Cardiac muscle cell (in vitro differentiated cells and primary cell): Measurements from ENCODE around the gene ZNF76. TPM values are rescaled to one million over a fixed set of nuclear protein-coding genes. Genes with fewer than 3 reads are reported as not detected.
A peak's percentile ranks its signal among the peaks of the same experiment; 100 is the strongest.

ENCODE experiments used
- DNase-seq, 2 donors: peaks; one replicate each; pipeline versions ENCODE4 v3.0.0 to v3.0.0-alpha.2; 2010 to 2017; ENCODE audit warnings: low read depth in 1 of 2, low spot score in 1 of 2
- H3K27ac ChIP-seq: fragments of 200-600 bp; sonication (generic); 2 replicates; pipeline ENCODE4 v1.5.1; 2016
- H3K27me3 ChIP-seq: fragments of 200-600 bp; sonication (generic); 2 replicates; pipeline ENCODE4 v1.6.0; 2016; ENCODE audit warnings: control low read depth
- H3K36me3 ChIP-seq: fragments of 200-600 bp; sonication (generic); 2 replicates; pipeline ENCODE4 v1.5.1; 2016; ENCODE audit warnings: control low read depth
- H3K4me1 ChIP-seq: fragments of 200-600 bp; sonication (generic); 2 replicates; pipeline ENCODE4 v1.8.1; 2017; ENCODE audit warnings: low read depth, mild to moderate bottlenecking, mixed run types
- H3K4me3 ChIP-seq: fragments of 200-600 bp; sonication (generic); 2 replicates; pipeline ENCODE4 v1.5.1; 2016; ENCODE audit warnings: mild to moderate bottlenecking
- H3K9me3 ChIP-seq: fragments of 200-600 bp; sonication (generic); 2 replicates; pipeline ENCODE4 v1.5.1; 2017; ENCODE audit warnings: low read depth, mild to moderate bottlenecking, control low read depth
- polyA plus RNA-seq: library from polyadenylated mRNA; unstranded; fragments of >200 nt; fragmentation: Nextera tagmentation; extraction: Ambion mirVana; gene quantifications from 2 replicates; pipeline ENCODE4 v1.2.1, GENCODE V29; 2016
- total RNA-seq: library from RNA; depleted of rRNA; stranded (reverse); fragments of >200 nt; gene quantifications from 2 replicates; pipeline ENCODE4 v1.2.3, GENCODE V29; 2016
- TF ChIP-seq, protein P1 (sequence below): IDR thresholded peaks from 2 replicates; pipeline ENCODE4 v1.5.1; 2012; ENCODE audit warnings: low read depth, mild to moderate bottlenecking, low read length

Gene ZNF76
- total and polyA plus RNA-seq, 2 experiments from 2014 or later = 46.2 to 59.6 TPM

DNA sequence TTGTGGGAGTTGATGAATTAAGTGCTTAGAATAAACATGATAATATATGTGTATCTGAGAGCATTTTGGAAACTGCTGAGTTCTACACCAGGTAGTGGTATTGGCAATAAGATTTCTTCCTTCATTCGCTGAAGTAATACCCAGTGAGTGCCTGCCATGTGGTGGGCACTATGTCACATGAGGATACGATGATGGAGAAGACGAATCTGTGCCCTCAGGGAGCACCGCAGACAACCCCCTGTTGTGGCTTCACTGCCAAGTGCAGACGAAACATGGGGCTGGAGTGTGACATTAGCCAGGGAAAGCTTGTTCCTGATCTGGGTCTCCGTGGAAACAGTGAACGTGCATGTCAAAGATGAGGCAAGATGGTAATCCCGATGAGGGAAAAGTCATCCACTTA is 7.9 kb downstream of the ZNF76 start:
- Histone ChIP-seq H3K27me3 (no peaks in the 10 kb centered on the region), H3K36me3 (no peaks in the 10 kb centered on the region), H3K4me3 (no peak overlapping the region), H3K4me1 (peaks cover 65% of the 10 kb centered on the region), H3K9me3 (no peaks in the 10 kb centered on the region), H3K27ac (peak overlapping the region; percentile 30)
- TF ChIP-seq, protein P1, sequence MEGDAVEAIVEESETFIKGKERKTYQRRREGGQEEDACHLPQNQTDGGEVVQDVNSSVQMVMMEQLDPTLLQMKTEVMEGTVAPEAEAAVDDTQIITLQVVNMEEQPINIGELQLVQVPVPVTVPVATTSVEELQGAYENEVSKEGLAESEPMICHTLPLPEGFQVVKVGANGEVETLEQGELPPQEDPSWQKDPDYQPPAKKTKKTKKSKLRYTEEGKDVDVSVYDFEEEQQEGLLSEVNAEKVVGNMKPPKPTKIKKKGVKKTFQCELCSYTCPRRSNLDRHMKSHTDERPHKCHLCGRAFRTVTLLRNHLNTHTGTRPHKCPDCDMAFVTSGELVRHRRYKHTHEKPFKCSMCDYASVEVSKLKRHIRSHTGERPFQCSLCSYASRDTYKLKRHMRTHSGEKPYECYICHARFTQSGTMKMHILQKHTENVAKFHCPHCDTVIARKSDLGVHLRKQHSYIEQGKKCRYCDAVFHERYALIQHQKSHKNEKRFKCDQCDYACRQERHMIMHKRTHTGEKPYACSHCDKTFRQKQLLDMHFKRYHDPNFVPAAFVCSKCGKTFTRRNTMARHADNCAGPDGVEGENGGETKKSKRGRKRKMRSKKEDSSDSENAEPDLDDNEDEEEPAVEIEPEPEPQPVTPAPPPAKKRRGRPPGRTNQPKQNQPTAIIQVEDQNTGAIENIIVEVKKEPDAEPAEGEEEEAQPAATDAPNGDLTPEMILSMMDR = no peak
- DNase-seq = no peak

GRCh38 chr6:35267897-35268296 is 8.4 kb downstream of the ZNF76 start:
- peak overlapping the region; percentile 30 for H3K27ac ChIP-seq
- H3K4me1 ChIP-seq = peaks cover 60% of the 10 kb centered on the region
- H3K36me3 ChIP-seq = no peaks in the 10 kb centered on the region
- no peaks in the 10 kb centered on the region for H3K27me3 ChIP-seq
- no peak for DNase-seq
- H3K9me3 ChIP-seq = no peaks in the 10 kb centered on the region
- TF ChIP-seq, protein P1 = no peak
- no peak overlapping the region for H3K4me3 ChIP-seq

DNA sequence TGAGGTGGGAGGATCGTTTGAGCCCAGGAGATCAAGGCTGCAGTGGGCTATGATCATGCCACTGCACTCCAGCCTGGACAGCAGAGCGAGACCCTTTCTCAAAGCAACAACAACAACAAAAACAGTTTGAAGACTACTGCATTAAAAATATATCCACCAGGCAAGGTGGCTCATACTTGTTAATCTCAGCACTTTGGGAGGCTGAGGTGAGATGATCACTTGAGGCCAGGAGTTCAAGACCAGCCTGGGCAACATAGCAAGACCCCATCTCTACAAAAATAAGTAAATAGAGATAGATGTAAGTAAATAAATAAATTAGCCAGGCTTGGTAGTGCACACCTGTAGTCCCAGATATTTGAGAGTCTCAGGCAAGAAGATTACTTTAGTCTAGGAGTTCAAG is 12.5 kb downstream of the ZNF76 start:
- no peaks in the 10 kb centered on the region for H3K36me3 ChIP-seq
- peaks cover 32% of the 10 kb centered on the region for H3K4me1 ChIP-seq
- TF ChIP-seq, protein P1 = no peak
- DNase-seq = no peak
- H3K27ac ChIP-seq = no peak overlapping the region
- no peak overlapping the region for H3K4me3 ChIP-seq
- no peaks in the 10 kb centered on the region for H3K9me3 ChIP-seq
- H3K27me3 ChIP-seq = no peaks in the 10 kb centered on the region

DNA sequence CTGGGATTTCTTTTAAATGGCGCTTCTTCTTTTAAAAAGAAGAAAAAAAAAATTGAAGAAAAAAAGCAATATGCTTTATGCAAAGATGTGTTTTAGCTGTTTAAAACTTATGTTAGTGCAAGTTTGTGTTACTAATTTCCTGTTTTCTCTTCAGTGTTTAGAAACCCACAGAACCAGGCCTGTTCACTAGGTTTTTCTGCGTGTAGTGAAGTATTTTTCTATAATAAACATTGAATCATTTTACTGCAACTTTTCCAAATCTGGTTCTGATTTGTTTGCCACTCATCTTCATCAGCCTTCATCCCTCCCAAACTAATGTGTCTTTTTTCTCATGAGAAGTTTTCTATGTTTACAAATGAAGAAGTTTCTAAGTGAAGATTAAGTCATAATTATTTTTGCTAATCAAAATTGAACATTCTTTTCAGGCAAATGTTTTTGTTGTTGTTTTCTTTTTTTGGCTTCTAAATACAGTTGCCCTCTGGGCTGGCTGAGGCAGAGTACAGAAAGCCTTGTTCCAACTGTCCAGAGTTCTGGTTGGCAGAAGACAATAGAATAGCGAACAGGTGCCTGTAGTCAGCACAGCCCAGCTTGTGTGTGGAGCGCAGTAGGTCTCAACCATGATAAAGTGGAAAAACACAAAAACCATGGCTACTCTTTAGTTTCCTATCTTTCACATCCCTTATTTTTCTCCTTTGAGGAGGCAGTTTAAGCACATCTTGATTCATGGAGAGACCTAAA is 14.5 kb downstream of the ZNF76 start:
- Histone ChIP-seq H3K36me3 (no peaks in the 10 kb centered on the region), H3K27ac (peak overlapping the region; percentile 86), H3K9me3 (no peaks in the 10 kb centered on the region), H3K27me3 (no peaks in the 10 kb centered on the region), H3K4me1 (peaks cover 15% of the 10 kb centered on the region), H3K4me3 (no peak overlapping the region)
- TF ChIP-seq, protein P1 = no peak
- DNase-seq = no peak

- TF ChIP-seq, protein P1 = no peak
- peak overlapping the region; percentile 86 for H3K27ac ChIP-seq
- no peaks in the 10 kb centered on the region for H3K9me3 ChIP-seq
- H3K27me3 ChIP-seq = no peaks in the 10 kb centered on the region
- H3K4me1 ChIP-seq = peaks cover 18% of the 10 kb centered on the region
- H3K36me3 ChIP-seq = no peaks in the 10 kb centered on the region
- no peak for DNase-seq
- H3K4me3 ChIP-seq = no peak overlapping the region
Observed at GRCh38 chr6:35275744-35276260, 16.3 kb downstream of the ZNF76 start.
